ENCODE measurements around the gene C22orf15.

DNA sequence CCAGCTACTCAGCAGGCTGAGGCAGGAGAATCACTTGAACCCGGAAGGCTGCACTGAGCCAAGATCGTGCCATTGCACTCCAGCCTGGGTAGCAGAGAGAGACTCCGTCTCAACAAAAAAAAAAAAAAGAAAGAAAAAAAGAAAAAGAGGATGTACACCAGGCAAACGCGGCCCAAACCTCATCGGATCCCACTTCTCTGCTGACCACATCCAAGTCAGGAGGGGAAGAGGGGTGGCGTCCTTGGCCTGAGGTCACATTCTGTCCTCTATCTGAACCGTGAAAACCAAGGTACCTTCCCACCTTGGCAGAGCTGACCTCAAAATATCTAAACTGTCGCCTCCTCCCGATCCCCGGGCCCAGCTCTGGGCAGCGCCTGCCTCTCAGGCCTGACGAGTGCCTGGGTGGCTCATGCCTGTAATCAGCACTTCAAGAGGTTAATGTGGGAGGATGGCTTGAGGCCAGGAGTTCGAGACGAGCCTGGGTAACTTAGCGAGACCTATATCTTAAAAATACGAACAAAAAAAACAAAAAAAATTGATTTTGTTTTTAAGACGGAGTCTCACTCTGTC lies 46.9 kb upstream of the C22orf15 start:
- no peak for TF ChIP-seq POLR2A (IDR thresholded peaks at IDR 0.05)
- TF ChIP-seq, protein P1, sequence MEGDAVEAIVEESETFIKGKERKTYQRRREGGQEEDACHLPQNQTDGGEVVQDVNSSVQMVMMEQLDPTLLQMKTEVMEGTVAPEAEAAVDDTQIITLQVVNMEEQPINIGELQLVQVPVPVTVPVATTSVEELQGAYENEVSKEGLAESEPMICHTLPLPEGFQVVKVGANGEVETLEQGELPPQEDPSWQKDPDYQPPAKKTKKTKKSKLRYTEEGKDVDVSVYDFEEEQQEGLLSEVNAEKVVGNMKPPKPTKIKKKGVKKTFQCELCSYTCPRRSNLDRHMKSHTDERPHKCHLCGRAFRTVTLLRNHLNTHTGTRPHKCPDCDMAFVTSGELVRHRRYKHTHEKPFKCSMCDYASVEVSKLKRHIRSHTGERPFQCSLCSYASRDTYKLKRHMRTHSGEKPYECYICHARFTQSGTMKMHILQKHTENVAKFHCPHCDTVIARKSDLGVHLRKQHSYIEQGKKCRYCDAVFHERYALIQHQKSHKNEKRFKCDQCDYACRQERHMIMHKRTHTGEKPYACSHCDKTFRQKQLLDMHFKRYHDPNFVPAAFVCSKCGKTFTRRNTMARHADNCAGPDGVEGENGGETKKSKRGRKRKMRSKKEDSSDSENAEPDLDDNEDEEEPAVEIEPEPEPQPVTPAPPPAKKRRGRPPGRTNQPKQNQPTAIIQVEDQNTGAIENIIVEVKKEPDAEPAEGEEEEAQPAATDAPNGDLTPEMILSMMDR (IDR thresholded peaks at IDR 0.05): no peak

All from testis (tissue), 2 donors.